ENCODE data around the gene ACVRL1. TPM values are rescaled to one million over a fixed set of nuclear protein-coding genes. Genes with fewer than 3 reads are reported as not detected.

The ACVRL1 gene
- total and polyA plus RNA-seq, 9 of the 15 experiments (the other 6 are each of a cell fraction or from before 2014, with no cell fraction given), result 0.07 to 1.4 (median 0.30) TPM

DNA sequence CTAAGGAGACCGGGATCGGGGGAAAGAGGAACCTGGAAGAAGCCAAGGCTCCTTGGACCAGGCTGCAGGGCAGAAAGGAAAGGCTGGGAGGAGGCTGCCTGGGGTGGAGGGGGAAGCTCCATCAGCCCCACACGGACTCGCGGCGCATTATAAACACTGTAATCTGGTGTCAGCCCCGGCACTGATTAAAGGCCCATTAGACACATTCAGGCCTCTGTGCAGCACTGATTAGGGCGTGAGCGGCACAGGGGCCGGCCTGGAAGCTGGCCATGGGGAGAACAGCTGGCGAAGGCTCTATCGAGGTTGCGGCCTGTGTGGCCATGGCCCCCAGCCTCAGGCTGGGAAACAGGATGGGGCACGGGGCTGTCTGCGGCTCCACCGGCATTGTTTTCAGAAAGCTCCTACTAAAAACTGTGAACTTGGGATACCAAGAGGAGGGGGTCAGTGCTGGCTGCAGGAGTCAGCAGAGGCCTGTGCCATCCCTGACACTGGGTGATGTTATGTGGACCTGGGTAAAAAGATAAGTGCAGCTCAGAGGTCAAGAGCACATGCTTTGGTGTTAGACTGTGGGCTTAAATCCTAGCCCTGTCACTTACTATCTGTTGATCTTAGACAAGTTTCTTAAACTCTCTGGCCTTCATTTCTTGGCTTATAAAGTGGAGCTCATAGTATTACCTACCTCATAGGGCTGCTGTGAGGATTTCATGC lies 10.6 kb downstream of the ACVRL1 start (continued):
- TF ChIP-seq HMGN3 (IDR thresholded peaks at IDR 0.05; ENCODE audit: borderline replicate concordance, extremely low read depth, insufficient read length, low read depth, low read length) (peak; percentile 97), CTBP1 (IDR thresholded peaks at IDR 0.05; ENCODE audit: borderline replicate concordance) (peak; percentile 71; the same call in 1 of the 2 replicates), HMG20A (CRISPR knock-in tag; conservative IDR thresholded peaks at IDR 0.05) (peak; percentile 64; the same call in 1 of the 2 replicates), L3MBTL2 (IDR thresholded peaks at IDR 0.05) (peak; percentile 74), CBFA2T2 (conservative IDR thresholded peaks at IDR 0.05) (peak; percentile 95), ZNF589 (CRISPR knock-in tag; IDR thresholded peaks at IDR 0.05; ENCODE audit: low read depth) (peak; percentile 88), TEAD1 (CRISPR knock-in tag; IDR thresholded peaks at IDR 0.05) (peak in 1 of 2 experiments; percentile 8; a peak in 1 of 4 replicates), WHSC1 (IDR thresholded peaks at IDR 0.05; ENCODE audit: low read length) (no peak), DMBX1 (CRISPR knock-in tag; IDR thresholded peaks at IDR 0.05; ENCODE audit: borderline replicate concordance) (peak; percentile 83; the same call in 1 of the 2 replicates), ZNF175 (CRISPR knock-in tag; IDR thresholded peaks at IDR 0.05; ENCODE audit: low read depth) (peak; percentile 78; the same call in 1 of the 2 replicates), BHLHE40 (IDR thresholded peaks at IDR 0.05; ENCODE audit: low read length) (peak; percentile 83), ZNF263 (CRISPR knock-in tag; IDR thresholded peaks at IDR 0.05; ENCODE audit: borderline replicate concordance) (peak; percentile 43; the same call in 1 of the 2 replicates)
- TF ChIP-seq, protein P1, sequence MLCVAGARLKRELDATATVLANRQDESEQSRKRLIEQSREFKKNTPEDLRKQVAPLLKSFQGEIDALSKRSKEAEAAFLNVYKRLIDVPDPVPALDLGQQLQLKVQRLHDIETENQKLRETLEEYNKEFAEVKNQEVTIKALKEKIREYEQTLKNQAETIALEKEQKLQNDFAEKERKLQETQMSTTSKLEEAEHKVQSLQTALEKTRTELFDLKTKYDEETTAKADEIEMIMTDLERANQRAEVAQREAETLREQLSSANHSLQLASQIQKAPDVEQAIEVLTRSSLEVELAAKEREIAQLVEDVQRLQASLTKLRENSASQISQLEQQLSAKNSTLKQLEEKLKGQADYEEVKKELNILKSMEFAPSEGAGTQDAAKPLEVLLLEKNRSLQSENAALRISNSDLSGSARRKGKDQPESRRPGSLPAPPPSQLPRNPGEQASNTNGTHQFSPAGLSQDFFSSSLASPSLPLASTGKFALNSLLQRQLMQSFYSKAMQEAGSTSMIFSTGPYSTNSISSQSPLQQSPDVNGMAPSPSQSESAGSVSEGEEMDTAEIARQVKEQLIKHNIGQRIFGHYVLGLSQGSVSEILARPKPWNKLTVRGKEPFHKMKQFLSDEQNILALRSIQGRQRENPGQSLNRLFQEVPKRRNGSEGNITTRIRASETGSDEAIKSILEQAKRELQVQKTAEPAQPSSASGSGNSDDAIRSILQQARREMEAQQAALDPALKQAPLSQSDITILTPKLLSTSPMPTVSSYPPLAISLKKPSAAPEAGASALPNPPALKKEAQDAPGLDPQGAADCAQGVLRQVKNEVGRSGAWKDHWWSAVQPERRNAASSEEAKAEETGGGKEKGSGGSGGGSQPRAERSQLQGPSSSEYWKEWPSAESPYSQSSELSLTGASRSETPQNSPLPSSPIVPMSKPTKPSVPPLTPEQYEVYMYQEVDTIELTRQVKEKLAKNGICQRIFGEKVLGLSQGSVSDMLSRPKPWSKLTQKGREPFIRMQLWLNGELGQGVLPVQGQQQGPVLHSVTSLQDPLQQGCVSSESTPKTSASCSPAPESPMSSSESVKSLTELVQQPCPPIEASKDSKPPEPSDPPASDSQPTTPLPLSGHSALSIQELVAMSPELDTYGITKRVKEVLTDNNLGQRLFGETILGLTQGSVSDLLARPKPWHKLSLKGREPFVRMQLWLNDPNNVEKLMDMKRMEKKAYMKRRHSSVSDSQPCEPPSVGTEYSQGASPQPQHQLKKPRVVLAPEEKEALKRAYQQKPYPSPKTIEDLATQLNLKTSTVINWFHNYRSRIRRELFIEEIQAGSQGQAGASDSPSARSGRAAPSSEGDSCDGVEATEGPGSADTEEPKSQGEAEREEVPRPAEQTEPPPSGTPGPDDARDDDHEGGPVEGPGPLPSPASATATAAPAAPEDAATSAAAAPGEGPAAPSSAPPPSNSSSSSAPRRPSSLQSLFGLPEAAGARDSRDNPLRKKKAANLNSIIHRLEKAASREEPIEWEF (CRISPR knock-in tag; IDR thresholded peaks at IDR 0.05), result 0 out of 2 replicates have a peak, but pooled peaks have one; percentile 21
- TF ChIP-seq, protein P2, sequence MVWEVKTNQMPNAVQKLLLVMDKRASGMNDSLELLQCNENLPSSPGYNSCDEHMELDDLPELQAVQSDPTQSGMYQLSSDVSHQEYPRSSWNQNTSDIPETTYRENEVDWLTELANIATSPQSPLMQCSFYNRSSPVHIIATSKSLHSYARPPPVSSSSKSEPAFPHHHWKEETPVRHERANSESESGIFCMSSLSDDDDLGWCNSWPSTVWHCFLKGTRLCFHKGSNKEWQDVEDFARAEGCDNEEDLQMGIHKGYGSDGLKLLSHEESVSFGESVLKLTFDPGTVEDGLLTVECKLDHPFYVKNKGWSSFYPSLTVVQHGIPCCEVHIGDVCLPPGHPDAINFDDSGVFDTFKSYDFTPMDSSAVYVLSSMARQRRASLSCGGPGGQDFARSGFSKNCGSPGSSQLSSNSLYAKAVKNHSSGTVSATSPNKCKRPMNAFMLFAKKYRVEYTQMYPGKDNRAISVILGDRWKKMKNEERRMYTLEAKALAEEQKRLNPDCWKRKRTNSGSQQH (CRISPR knock-in tag; IDR thresholded peaks at IDR 0.05), result no peak
- TF ChIP-seq, protein P3, sequence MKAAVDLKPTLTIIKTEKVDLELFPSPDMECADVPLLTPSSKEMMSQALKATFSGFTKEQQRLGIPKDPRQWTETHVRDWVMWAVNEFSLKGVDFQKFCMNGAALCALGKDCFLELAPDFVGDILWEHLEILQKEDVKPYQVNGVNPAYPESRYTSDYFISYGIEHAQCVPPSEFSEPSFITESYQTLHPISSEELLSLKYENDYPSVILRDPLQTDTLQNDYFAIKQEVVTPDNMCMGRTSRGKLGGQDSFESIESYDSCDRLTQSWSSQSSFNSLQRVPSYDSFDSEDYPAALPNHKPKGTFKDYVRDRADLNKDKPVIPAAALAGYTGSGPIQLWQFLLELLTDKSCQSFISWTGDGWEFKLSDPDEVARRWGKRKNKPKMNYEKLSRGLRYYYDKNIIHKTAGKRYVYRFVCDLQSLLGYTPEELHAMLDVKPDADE (conservative IDR thresholded peaks at IDR 0.05; ENCODE audit: control insufficient read depth, low read depth, low read length), result peak; percentile 64; the same call in 1 of the 2 replicates
- TF ChIP-seq, protein P4, sequence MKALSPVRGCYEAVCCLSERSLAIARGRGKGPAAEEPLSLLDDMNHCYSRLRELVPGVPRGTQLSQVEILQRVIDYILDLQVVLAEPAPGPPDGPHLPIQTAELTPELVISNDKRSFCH (CRISPR knock-in tag; IDR thresholded peaks at IDR 0.05), result no peak
- TF ChIP-seq, protein P4 (tag; IDR thresholded peaks at IDR 0.05), result 0 out of 2 replicates have a peak, but pooled peaks have one; percentile 40
- TF ChIP-seq, protein P5, sequence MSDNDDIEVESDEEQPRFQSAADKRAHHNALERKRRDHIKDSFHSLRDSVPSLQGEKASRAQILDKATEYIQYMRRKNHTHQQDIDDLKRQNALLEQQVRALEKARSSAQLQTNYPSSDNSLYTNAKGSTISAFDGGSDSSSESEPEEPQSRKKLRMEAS (CRISPR knock-in tag; IDR thresholded peaks at IDR 0.05), result peak; percentile 18; the same call in 1 of the 2 replicates
